GM12878 (cell line): ENCODE data around the gene ARL15. TPM values are rescaled to one million over a fixed set of nuclear protein-coding genes. Genes with fewer than 3 reads are reported as not detected.

Source experiments
- ATAC-seq: fragments of 200-7000 bp; cut with Tn5 transposase; 3 replicates; pipeline ENCODE4 v1.9.1; 2020; ENCODE audit warnings: mild to moderate bottlenecking, moderate library complexity
- BruUV-seq: library from RNA; stranded (reverse); fragments of 400-500 nt; replicated peaks from 2 replicates; lab custom pipeline; 2021; lab: Mats Ljungman, UMichigan
- CTCF ChIA-PET: fragments of 300-600 bp; sonication (Branson Sonifier 250); formaldehyde crosslinking; extraction: SDS; loops from one replicate; lab custom pipeline; 2021; ENCODE audit warnings: inconsistent platforms; lab: Yijun Ruan, JAX
- POLR2A ChIA-PET: fragments of 350-600 bp; formaldehyde crosslinking; extraction: SDS; loops from one replicate; lab custom pipeline; 2021; ENCODE audit warnings: inconsistent platforms; lab: Charles Lee
- RAD21 ChIA-PET: fragments of 300-600 bp; sonication (Branson Sonifier 250); formaldehyde crosslinking; loops from one replicate; lab custom pipeline; 2023; ENCODE audit warnings: antibody characterized with exemption; ENCODE audit not compliant: unreplicated experiment; lab: Charles Lee
- SMC1A ChIA-PET: fragments of 300-600 bp; sonication (Branson Sonifier 250); formaldehyde crosslinking; loops from one replicate; lab custom pipeline; 2023; ENCODE audit not compliant: unreplicated experiment, uncharacterized antibody; lab: Charles Lee
- DNase-seq: peaks from one replicate; pipeline ENCODE4 v3.0.0-alpha.2; 2011; ENCODE audit warnings: low read depth, low spot score
- FAIRE-seq: peaks from 3 replicates; lab custom pipeline; 2011; peaks lifted over from hg19 to GRCh38; lab: Jason Lieb, UNC
- H2AFZ ChIP-seq: 2 replicates; pipeline ENCODE4 v1.6.0; 2011; ENCODE audit warnings: low read depth, low read length, control low read depth; ENCODE audit not compliant: control insufficient read depth
- H3K27ac ChIP-seq: 2 replicates; pipeline ENCODE4 v1.5.1; 2011; ENCODE audit warnings: control low read depth; ENCODE audit not compliant: control insufficient read depth, insufficient read depth
- H3K27me3 ChIP-seq, 2 experiments: replicated peaks in 1 of 2; 2 replicates each; pipeline versions ENCODE4 v1.6.0 to v1.6.1; 2011; ENCODE audit warnings: low read length in 1 of 2; ENCODE audit not compliant: control insufficient read depth in 2 of 2, insufficient read depth in 2 of 2
- H3K36me3 ChIP-seq, 2 experiments: 2 replicates each; pipeline ENCODE4 v1.5.1; 2011; ENCODE audit warnings: low read length in 1 of 2; ENCODE audit not compliant: control insufficient read depth in 2 of 2, insufficient read depth in 2 of 2
- H3K4me1 ChIP-seq: 2 replicates; pipeline ENCODE4 v1.6.1; 2011; ENCODE audit warnings: mild to moderate bottlenecking, low read length, moderate library complexity, mixed read lengths; ENCODE audit not compliant: control insufficient read depth, insufficient read depth
- H3K4me2 ChIP-seq: 2 replicates; pipeline ENCODE4 v1.6.0; 2011; ENCODE audit warnings: control low read depth; ENCODE audit not compliant: control insufficient read depth, insufficient read depth
- H3K4me3 ChIP-seq: fragments of 200-600 bp; sonication (generic); 2 replicates; pipeline ENCODE4 v1.5.1; 2016
- H3K79me2 ChIP-seq: 2 replicates; pipeline ENCODE4 v1.6.0; 2011; ENCODE audit warnings: low read length; ENCODE audit not compliant: control insufficient read depth, insufficient read depth
- H3K9ac ChIP-seq: 2 replicates; pipeline ENCODE4 v1.8.0; 2011; ENCODE audit warnings: low read length, control low read depth, mixed read lengths; ENCODE audit not compliant: control insufficient read depth, insufficient read depth
- H3K9me3 ChIP-seq: replicated peaks from 3 replicates; pipeline ENCODE4 v1.5.1; 2011; ENCODE audit warnings: mild to moderate bottlenecking, low read length; ENCODE audit not compliant: control insufficient read depth, insufficient read depth
- H4K20me1 ChIP-seq: 2 replicates; pipeline ENCODE4 v1.6.0; 2011; ENCODE audit not compliant: control insufficient read depth, insufficient read depth
- CEBPB ChIP-seq, 2 experiments: fragments of 150-350 bp in 1 of 2; IDR thresholded peaks; 2 replicates each; pipeline ENCODE4 v1.6.1; 2012 to 2014; ENCODE audit warnings: low read depth in 2 of 2, low read length in 2 of 2, borderline replicate concordance in 1 of 2, inconsistent platforms in 1 of 2
- CTCF ChIP-seq, 3 experiments: IDR thresholded peaks in 2 of 3; conservative IDR thresholded peaks in 1 of 3; 2 replicates each; pipeline ENCODE4 v1.5.1; 2011; ENCODE audit warnings: low read depth in 3 of 3, low read length in 3 of 3, mild to moderate bottlenecking in 3 of 3, control low read depth in 2 of 3, moderate library complexity in 2 of 3, inconsistent platforms in 1 of 3, mixed read lengths in 1 of 3; ENCODE audit not compliant: control insufficient read depth in 2 of 3, insufficient read depth in 1 of 3; ENCODE audit errors: extremely low read depth in 1 of 3
- E2F8 ChIP-seq: fragments of 450-650 bp; IDR thresholded peaks from 2 replicates; pipeline ENCODE4 v1.6.1; 2018; ENCODE audit warnings: mild to moderate bottlenecking, low read depth, moderate library complexity; ENCODE audit not compliant: partially characterized antibody
- EED ChIP-seq: sonication (generic); IDR thresholded peaks from 2 replicates; pipeline ENCODE4 v1.6.1; 2016; ENCODE audit warnings: antibody characterized with exemption, low read depth
- HDGF ChIP-seq: fragments of 450-650 bp; IDR thresholded peaks from 2 replicates; pipeline ENCODE4 v1.6.1; 2016; ENCODE audit warnings: antibody characterized with exemption
- IRF5 ChIP-seq: fragments of 450-650 bp; IDR thresholded peaks from 2 replicates; pipeline ENCODE4 v1.6.1; 2017; ENCODE audit warnings: borderline replicate concordance
- NFYB ChIP-seq: IDR thresholded peaks from 2 replicates; pipeline ENCODE4 v1.6.1; 2011; ENCODE audit warnings: low read depth, mild to moderate bottlenecking, low read length, improper control_type of control experiment, moderate library complexity; ENCODE audit not compliant: insufficient read depth
- PAX5 ChIP-seq: IDR thresholded peaks from 2 replicates; pipeline ENCODE4 v1.6.1; 2011; ENCODE audit warnings: low read depth, low read length, borderline replicate concordance
- RCOR1 ChIP-seq: conservative IDR thresholded peaks from 2 replicates; pipeline ENCODE4 v1.6.1; 2012; ENCODE audit warnings: low read depth, low read length, improper control_type of control experiment
- RFX5 ChIP-seq: IDR thresholded peaks from 2 replicates; pipeline ENCODE4 v1.6.1; 2011; ENCODE audit warnings: low read depth, low read length, improper control_type of control experiment
- SRF ChIP-seq, 2 experiments: IDR thresholded peaks; 2 replicates each; pipeline ENCODE4 v1.6.1; 2011; ENCODE audit warnings: low read depth in 2 of 2, low read length in 2 of 2, mild to moderate bottlenecking in 1 of 2, moderate library complexity in 1 of 2
- WGBS: methylation state at CpG from one replicate; pipeline ENCODE4 v1.1.6; 2016; ENCODE audit warnings: low lambda C conversion rate; ENCODE audit not compliant: insufficient replicate concordance, insufficient coverage; ENCODE audit errors: missing lambda C conversion rate; 5-methylcytosine and 5-hydroxymethylcytosine counted together
- in situ Hi-C: fragments of 300-500 bp; cut with MboI; formaldehyde crosslinking; loops from 9 replicates; pipeline ENCODE4 v1.14.3; 2018; ENCODE audit warnings: mixed read lengths
- intact Hi-C: fragments of 100-400 bp; cut with micrococcal nuclease; formaldehyde crosslinking; loops from one replicate; pipeline ENCODE4 v1.14.2; 2022; ENCODE audit not compliant: unreplicated experiment
- polyA plus RNA-seq, 11 experiments: library from polyadenylated mRNA; depleted of rRNA in 4 of 11; unstranded in 6 of 11; stranded (reverse) in 5 of 11; fragments of >200 nt; fragmentation: Nextera tagmentation in 4 of 11; fragmentation: Illumina TruSeq in 1 of 11; extraction: Ambion mirVana in 4 of 11; extraction: Trizol in 1 of 11; gene quantifications; 1 replicate in 1 of 11; 2 replicates in 10 of 11; pipeline versions ENCODE4 v1.2.1 to v1.2.3, GENCODE V29; 2011 to 2016; ENCODE audit warnings: inconsistent platforms in 2 of 11, missing spikeins in 2 of 11, low read depth in 1 of 11
- total RNA-seq, 4 experiments: library from RNA; depleted of rRNA in 3 of 4; stranded (reverse); fragments of >200 nt in 3 of 4; fragmentation: Illumina TruSeq in 1 of 4; extraction: Trizol in 1 of 4; gene quantifications; 2 replicates each; pipeline versions ENCODE4 v1.2.1 to v1.2.3, GENCODE V29; 2013 to 2021
- TF ChIP-seq, protein P1 (sequence below): IDR thresholded peaks from 2 replicates; pipeline ENCODE4 v1.6.1; 2012; ENCODE audit warnings: low read depth, low read length, improper control_type of control experiment

Gene ARL15
- total and polyA plus RNA-seq, 10 of the 15 experiments (the other 5 are each of a cell fraction or from before 2014, with no cell fraction given) = 3.6 to 11.0 (median 7.7) TPM

GRCh38 chr5:53936481-53937352 lies 373.7 kb downstream of the ARL15 start (continued):
- no peak for TF ChIP-seq IRF5
- TF ChIP-seq NFYB = no peak
- TF ChIP-seq, protein P1, sequence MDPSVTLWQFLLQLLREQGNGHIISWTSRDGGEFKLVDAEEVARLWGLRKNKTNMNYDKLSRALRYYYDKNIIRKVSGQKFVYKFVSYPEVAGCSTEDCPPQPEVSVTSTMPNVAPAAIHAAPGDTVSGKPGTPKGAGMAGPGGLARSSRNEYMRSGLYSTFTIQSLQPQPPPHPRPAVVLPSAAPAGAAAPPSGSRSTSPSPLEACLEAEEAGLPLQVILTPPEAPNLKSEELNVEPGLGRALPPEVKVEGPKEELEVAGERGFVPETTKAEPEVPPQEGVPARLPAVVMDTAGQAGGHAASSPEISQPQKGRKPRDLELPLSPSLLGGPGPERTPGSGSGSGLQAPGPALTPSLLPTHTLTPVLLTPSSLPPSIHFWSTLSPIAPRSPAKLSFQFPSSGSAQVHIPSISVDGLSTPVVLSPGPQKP = no peak
- no peak for TF ChIP-seq PAX5
- TF ChIP-seq SRF (IDR thresholded peaks at IDR 0.05; ENCODE audit: low read depth in 2 of 2, low read length in 2 of 2) = no peak

DNA sequence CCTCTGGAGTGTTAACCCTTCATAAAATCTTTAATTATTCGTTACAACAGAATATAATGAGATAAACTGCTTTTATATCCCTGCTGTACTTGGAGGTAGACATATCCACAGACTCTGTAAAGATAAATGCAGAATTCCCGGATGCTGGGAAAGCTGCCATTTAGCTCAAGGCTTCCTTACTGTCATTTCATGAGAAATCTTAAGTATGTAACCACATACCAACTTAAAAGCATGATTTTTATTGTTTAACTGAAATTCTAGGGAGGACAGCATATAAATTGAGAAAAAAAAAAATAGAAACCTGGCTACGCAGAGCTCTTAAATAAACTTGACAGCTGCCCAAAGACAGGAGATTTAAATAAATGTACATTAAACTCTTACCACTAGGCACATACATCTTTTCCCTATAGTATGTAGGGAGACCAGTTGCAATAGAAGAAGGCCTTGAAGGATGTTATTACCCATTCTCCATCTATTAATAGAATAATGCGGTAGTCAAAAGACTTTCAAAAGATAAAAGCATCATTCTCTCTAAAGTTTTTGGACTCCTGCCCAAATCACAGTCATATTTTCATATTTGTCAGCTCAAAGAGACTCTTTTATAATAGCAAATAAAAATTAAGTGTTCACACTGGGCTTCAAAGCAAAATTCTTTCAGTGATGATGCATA lies 376.1 kb downstream of the ARL15 start:
- ATAC-seq = no peak
- RAD21 ChIA-PET = no interaction called here
- intact Hi-C loops (no loop called here), in situ Hi-C loops (no loop called here)
- CTCF ChIA-PET = interaction anchor here (0.7 to 1.5 kb wide), 3 partner anchors 13 to 298 kb away, joined by 3 to 5 read pairs (median 3); no protein-coding TSS in a partner anchor
- Histone ChIP-seq H3K4me2 (no peak overlapping the region), H3K9me3 (no peaks in the 10 kb centered on the region), H3K36me3 (no peaks in the 10 kb centered on the region), H3K27me3 (no peaks in the 10 kb centered on the region), H4K20me1 (no peaks in the 10 kb centered on the region), H3K27ac (no peak overlapping the region), H2AFZ (no peak overlapping the region), H3K4me1 (no peaks in the 10 kb centered on the region), H3K4me3 (no peak overlapping the region), H3K79me2 (no peaks in the 10 kb centered on the region), H3K9ac (no peak overlapping the region)
- WGBS = 72% methylated on average over 4 of the region's 4 CpGs
- SMC1A ChIA-PET = interaction anchor here (1.1 kb wide), 1 partner anchor 15 kb away, joined by 4 read pairs; no protein-coding TSS in a partner anchor
- no peak for FAIRE-seq
- BruUV-seq = no TSS peak
- POLR2A ChIA-PET = interaction anchor here (0.6 kb wide), 1 partner anchor 10 kb away, joined by 7 read pairs; no protein-coding TSS in a partner anchor
- no peak for DNase-seq
- no peak for TF ChIP-seq EED
- no peak for TF ChIP-seq RFX5
- TF ChIP-seq E2F8 = no peak
- TF ChIP-seq HDGF = no peak
- TF ChIP-seq RCOR1 = no peak
- no peak for TF ChIP-seq CTCF (IDR thresholded peaks at IDR 0.05 in 2 of 3, conservative IDR thresholded peaks at IDR 0.05 in 1 of 3; ENCODE audit: control insufficient read depth in 2 of 3, extremely low read depth in 1 of 3, insufficient read depth in 1 of 3, low read depth in 3 of 3, low read length in 3 of 3)
- no peak for TF ChIP-seq CEBPB (IDR thresholded peaks at IDR 0.05; ENCODE audit: borderline replicate concordance in 1 of 2, low read depth in 2 of 2, low read length in 2 of 2)
